Endothelial cell of umbilical vein (primary cell): ENCODE results near the gene GPATCH2L. TPM values are rescaled to one million over a fixed set of nuclear protein-coding genes. Genes with fewer than 3 reads are reported as not detected.
A peak's percentile ranks its signal among the peaks of the same experiment; 100 is the strongest.

Source experiments
- BruUV-seq: library from RNA; stranded (reverse); fragments of 400-500 nt; replicated peaks from 2 replicates; lab custom pipeline; 2021; lab: Mats Ljungman, UMichigan
- CTCF ChIA-PET: fragments of 300-600, 350-600 bp; sonication (Branson Sonifier 250); formaldehyde crosslinking; loops from one replicate; lab custom pipeline; 2021; ENCODE audit warnings: antibody characterized with exemption, inconsistent platforms; lab: Charles Lee
- POLR2A ChIA-PET: fragments of 300-600, 350-600 bp; sonication (Branson Sonifier 250); formaldehyde crosslinking; loops from one replicate; lab custom pipeline; 2021; ENCODE audit warnings: antibody characterized with exemption, inconsistent platforms; lab: Charles Lee
- DNase-seq: peaks from one replicate; pipeline ENCODE4 v3.0.0-alpha.2; 2011; ENCODE audit warnings: low read depth, low spot score
- FAIRE-seq: peaks from 2 replicates; lab custom pipeline; 2011; peaks lifted over from hg19 to GRCh38; lab: Jason Lieb, UNC
- H2AFZ ChIP-seq: 2 replicates; pipeline ENCODE4 v1.6.0; 2012; ENCODE audit warnings: low read depth, low read length, control low read depth, inconsistent platforms
- H3K27ac ChIP-seq: 2 replicates; pipeline ENCODE4 v1.5.1; 2011; ENCODE audit warnings: low read depth, mild to moderate bottlenecking, control low read depth, low read length, moderate library complexity; ENCODE audit not compliant: insufficient read depth
- H3K27me3 ChIP-seq, 2 experiments: 2 replicates each; pipeline versions ENCODE4 v1.6.0 to v1.6.1; 2011; ENCODE audit warnings: low read length in 2 of 2, mixed read lengths in 1 of 2; ENCODE audit not compliant: control insufficient read depth in 2 of 2, insufficient read depth in 2 of 2
- H3K36me3 ChIP-seq, 2 experiments: 2 replicates in 1 of 2; 3 replicates in 1 of 2; pipeline ENCODE4 v1.5.1; 2011; ENCODE audit warnings: low read length in 2 of 2, mild to moderate bottlenecking in 1 of 2, moderate library complexity in 1 of 2; ENCODE audit not compliant: control insufficient read depth in 2 of 2, insufficient read depth in 2 of 2; ENCODE audit errors: extremely low read depth in 1 of 2
- H3K4me1 ChIP-seq: 3 replicates; pipeline ENCODE4 v1.5.1; 2011; ENCODE audit warnings: mild to moderate bottlenecking, low read length; ENCODE audit not compliant: control insufficient read depth, insufficient read depth; ENCODE audit errors: extremely low read depth
- H3K4me2 ChIP-seq: 2 replicates; pipeline ENCODE4 v1.6.1; 2011; ENCODE audit warnings: low read length, control low read depth, mixed read lengths; ENCODE audit not compliant: insufficient read depth
- H3K4me3 ChIP-seq, 3 experiments: fragments of 200-600 bp in 1 of 3; sonication (generic), shearing (Covaris generic) in 1 of 3; replicated peaks in 1 of 3; 2 replicates each; pipeline ENCODE4 v1.5.1; 2011 to 2016; ENCODE audit warnings: control low read depth in 3 of 3, low read length in 3 of 3, mild to moderate bottlenecking in 2 of 3, inconsistent platforms in 1 of 3, low read depth in 1 of 3, moderate library complexity in 1 of 3; ENCODE audit not compliant: insufficient read depth in 1 of 3
- H3K79me2 ChIP-seq: 2 replicates; pipeline ENCODE4 v1.6.0; 2012; ENCODE audit warnings: low read length, inconsistent platforms; ENCODE audit not compliant: control insufficient read depth, insufficient read depth
- H3K9ac ChIP-seq: replicated peaks from 2 replicates; pipeline ENCODE3; 2011; ENCODE audit warnings: low read length, control low read depth; ENCODE audit not compliant: insufficient read depth; ENCODE audit errors: extremely low read depth
- H3K9me1 ChIP-seq: replicated peaks from 3 replicates; pipeline ENCODE4 v1.6.0; 2011; ENCODE audit warnings: mild to moderate bottlenecking, low read length; ENCODE audit not compliant: control insufficient read depth, insufficient read depth; ENCODE audit errors: extremely low read depth
- H3K9me3 ChIP-seq: replicated peaks from 2 replicates; pipeline ENCODE4 v1.5.1; 2012; ENCODE audit warnings: low read length, inconsistent platforms; ENCODE audit not compliant: control insufficient read depth, insufficient read depth
- H4K20me1 ChIP-seq: replicated peaks from 2 replicates; pipeline ENCODE3; 2011; ENCODE audit warnings: mild to moderate bottlenecking, low read length; ENCODE audit not compliant: control insufficient read depth, insufficient read depth; ENCODE audit errors: extremely low read depth
- EZH2 ChIP-seq: IDR thresholded peaks from 2 replicates; pipeline ENCODE4 v1.6.1; 2012; ENCODE audit warnings: borderline replicate concordance, low read depth, mild to moderate bottlenecking, moderate library complexity, low read length, inconsistent platforms; ENCODE audit not compliant: severe bottlenecking
- FOS ChIP-seq: IDR thresholded peaks from 2 replicates; pipeline ENCODE4 v1.6.1; 2011; ENCODE audit warnings: mild to moderate bottlenecking, low read length, moderate library complexity, borderline replicate concordance; ENCODE audit not compliant: insufficient read depth
- GATA2 ChIP-seq: IDR thresholded peaks from 2 replicates; pipeline ENCODE4 v1.7.0; 2011; ENCODE audit warnings: low read depth, mild to moderate bottlenecking, moderate library complexity, mixed read lengths, low read length; ENCODE audit not compliant: insufficient read length, insufficient read depth
- JUN ChIP-seq: IDR thresholded peaks from 2 replicates; pipeline ENCODE4 v1.6.1; 2011; ENCODE audit warnings: borderline replicate concordance, low read depth; ENCODE audit not compliant: insufficient read length, insufficient read depth
- MAX ChIP-seq: IDR thresholded peaks from 2 replicates; pipeline ENCODE4 v1.6.1; 2011; ENCODE audit not compliant: insufficient read depth, insufficient read length
- MYC ChIP-seq: IDR thresholded peaks from one replicate; pipeline ENCODE4 v1.6.1; 2011; ENCODE audit warnings: mild to moderate bottlenecking, low read depth, low read length
- POLR2A ChIP-seq: IDR thresholded peaks from 2 replicates; pipeline ENCODE4 v1.6.1; 2012; ENCODE audit warnings: low read depth, mild to moderate bottlenecking, control low read depth, low read length
- POLR2AphosphoS5 ChIP-seq: IDR thresholded peaks from 2 replicates; pipeline ENCODE4 v1.6.1; 2012; ENCODE audit warnings: low read depth, mild to moderate bottlenecking, control low read depth, low read length, moderate library complexity; ENCODE audit not compliant: insufficient read depth
- dilution Hi-C: fragments of 300-500 bp; cut with MboI; formaldehyde crosslinking; loops from one replicate; pipeline ENCODE4 v1.15.0; 2019; ENCODE audit warnings: low sequenced_read_pairs; ENCODE audit not compliant: extremely low pct_ligation_motif_present
- intact Hi-C: fragments of 100-400 bp; cut with micrococcal nuclease; formaldehyde crosslinking; loops from one replicate; pipeline ENCODE4 v1.10.0; 2022
- polyA plus RNA-seq, 4 experiments: library from polyadenylated mRNA; depleted of rRNA in 3 of 4; stranded (reverse) in 3 of 4; unstranded in 1 of 4; fragments of >200 nt; gene quantifications; 2 replicates each; pipeline versions ENCODE4 v1.2.1 to v1.2.3, GENCODE V29; 2011 to 2012; ENCODE audit warnings: missing spikeins in 1 of 4
- total RNA-seq: library from RNA; stranded (reverse); gene quantifications from 2 replicates; pipeline ENCODE4 v1.2.3, GENCODE V29; 2021
- TF ChIP-seq, protein P1 (sequence below), 2 donors: IDR thresholded peaks; 1 replicate in 1 of 2; 2 replicates in 1 of 2; pipeline ENCODE4 v1.5.1; 2011; ENCODE audit warnings: low read length in 2 of 2, mild to moderate bottlenecking in 2 of 2, moderate library complexity in 2 of 2, control low read depth in 1 of 2, inconsistent platforms in 1 of 2, low read depth in 1 of 2; ENCODE audit not compliant: insufficient read depth in 1 of 2; ENCODE audit errors: extremely low read depth in 1 of 2

Gene GPATCH2L
- total and polyA plus RNA-seq, 2 donors (not counting 3 experiments of a cell fraction or from before 2014, with no cell fraction given): 23.3 to 40.0 TPM

- no peaks in the 10 kb centered on the region for H3K36me3 ChIP-seq
- H3K4me3 ChIP-seq: no peak overlapping the region
- H3K79me2 ChIP-seq: no peaks in the 10 kb centered on the region
- H3K9me3 ChIP-seq: no peaks in the 10 kb centered on the region
- no peaks in the 10 kb centered on the region for H3K9me1 ChIP-seq
- ChIA-PET POLR2A (no interaction called here), CTCF (interaction anchor here (2.9 kb wide), 1 partner anchor 221 kb away, joined by 8 read pairs; no protein-coding TSS in a partner anchor)
- no peak overlapping the region for H3K9ac ChIP-seq
- no peaks in the 10 kb centered on the region for H3K4me1 ChIP-seq
- no peak for TF ChIP-seq MYC
- TF ChIP-seq EZH2: peak; percentile 29
- no peak overlapping the region for H2AFZ ChIP-seq
- H3K27ac ChIP-seq: no peak overlapping the region
- DNase-seq (no peak), FAIRE-seq (no peak)
- no TSS peak for BruUV-seq
- peaks cover 15 to 23% of the 10 kb centered on the region in 2 experiments for H3K27me3 ChIP-seq
- no peak overlapping the region for H3K4me2 ChIP-seq
- dilution Hi-C loops (no loop called here), intact Hi-C loops (no loop called here)
- H4K20me1 ChIP-seq: no peaks in the 10 kb centered on the region
These were observed 20.4 kb upstream of the GPATCH2L start for GRCh38 chr14:76131071-76131965.

DNA sequence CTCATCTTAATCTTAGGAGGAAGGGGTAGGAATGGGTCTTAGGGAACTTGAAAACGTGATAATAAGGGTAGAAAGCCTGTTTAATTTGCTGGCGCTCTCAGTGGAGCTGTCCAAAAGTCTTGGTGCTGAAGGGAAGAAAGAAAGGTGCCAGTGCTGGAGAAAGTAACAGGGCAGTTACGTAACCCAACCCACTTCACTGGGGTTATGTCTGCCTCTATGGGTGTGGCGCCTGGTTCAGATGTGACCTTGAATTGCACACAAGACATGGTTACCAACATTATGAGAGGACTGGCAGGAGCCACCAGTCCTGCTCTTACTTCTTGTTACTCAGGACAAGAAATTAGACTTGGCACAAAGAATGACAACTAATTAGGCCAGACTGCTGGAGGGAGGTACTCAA is 18.6 kb upstream of the GPATCH2L start:
- Histone ChIP-seq H3K36me3 (no peaks in the 10 kb centered on the region), H3K4me2 (no peak overlapping the region), H3K27me3 (peaks cover 30 to 41% of the 10 kb centered on the region in 2 experiments), H4K20me1 (no peaks in the 10 kb centered on the region), H3K9me3 (no peaks in the 10 kb centered on the region), H3K27ac (no peak overlapping the region), H3K4me3 (no peak overlapping the region), H3K79me2 (no peaks in the 10 kb centered on the region), H3K4me1 (no peaks in the 10 kb centered on the region), H3K9me1 (no peaks in the 10 kb centered on the region), H2AFZ (no peak overlapping the region), H3K9ac (no peak overlapping the region)
- dilution Hi-C loops (no loop called here), intact Hi-C loops (no loop called here)
- TF ChIP-seq POLR2A (no peak), GATA2 (no peak), FOS (no peak), MYC (no peak), EZH2 (no peak), MAX (no peak), POLR2AphosphoS5 (no peak), JUN (no peak)
- TF ChIP-seq, protein P1, sequence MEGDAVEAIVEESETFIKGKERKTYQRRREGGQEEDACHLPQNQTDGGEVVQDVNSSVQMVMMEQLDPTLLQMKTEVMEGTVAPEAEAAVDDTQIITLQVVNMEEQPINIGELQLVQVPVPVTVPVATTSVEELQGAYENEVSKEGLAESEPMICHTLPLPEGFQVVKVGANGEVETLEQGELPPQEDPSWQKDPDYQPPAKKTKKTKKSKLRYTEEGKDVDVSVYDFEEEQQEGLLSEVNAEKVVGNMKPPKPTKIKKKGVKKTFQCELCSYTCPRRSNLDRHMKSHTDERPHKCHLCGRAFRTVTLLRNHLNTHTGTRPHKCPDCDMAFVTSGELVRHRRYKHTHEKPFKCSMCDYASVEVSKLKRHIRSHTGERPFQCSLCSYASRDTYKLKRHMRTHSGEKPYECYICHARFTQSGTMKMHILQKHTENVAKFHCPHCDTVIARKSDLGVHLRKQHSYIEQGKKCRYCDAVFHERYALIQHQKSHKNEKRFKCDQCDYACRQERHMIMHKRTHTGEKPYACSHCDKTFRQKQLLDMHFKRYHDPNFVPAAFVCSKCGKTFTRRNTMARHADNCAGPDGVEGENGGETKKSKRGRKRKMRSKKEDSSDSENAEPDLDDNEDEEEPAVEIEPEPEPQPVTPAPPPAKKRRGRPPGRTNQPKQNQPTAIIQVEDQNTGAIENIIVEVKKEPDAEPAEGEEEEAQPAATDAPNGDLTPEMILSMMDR (IDR thresholded peaks at IDR 0.05; ENCODE audit: extremely low read depth in 1 of 2, insufficient read depth in 1 of 2, low read depth in 1 of 2, low read length in 2 of 2): no peak
- POLR2A ChIA-PET: no interaction called here
- no TSS peak for BruUV-seq
- DNase-seq (peak; percentile 36), FAIRE-seq (peak; percentile 46)
- CTCF ChIA-PET: interaction anchor here (1.0 kb wide), 1 partner anchor 16 kb away, joined by 3 read pairs; no protein-coding TSS in a partner anchor
